ENCODE results near the gene TRMT61A. TPM values are rescaled to one million over a fixed set of nuclear protein-coding genes. Genes with fewer than 3 reads are reported as not detected.

TRMT61A gene
- total and polyA plus RNA-seq, 9 of the 15 experiments (the other 6 are each of a cell fraction or from before 2014, with no cell fraction given) = 0.10 to 24.8 (median 5.1) TPM

DNA sequence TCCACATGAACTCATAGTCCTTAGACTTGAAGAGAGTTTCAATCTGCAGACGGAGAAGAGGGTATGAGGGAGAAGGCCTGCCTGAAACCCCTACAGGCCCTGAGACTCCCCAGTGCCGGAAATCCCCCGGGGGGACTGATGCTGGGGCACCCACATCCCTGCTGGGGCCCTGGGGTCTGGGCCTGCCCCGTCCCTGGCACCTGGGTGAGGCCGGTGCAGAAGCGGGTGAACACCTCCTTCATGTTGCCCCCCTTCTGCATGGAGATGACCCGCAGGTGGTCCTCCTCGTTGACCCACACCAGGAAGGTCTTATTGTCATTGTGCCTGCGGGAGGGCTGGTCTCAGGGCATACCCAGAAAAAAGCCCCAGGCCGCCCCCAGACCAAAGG is 8.7 kb upstream of the TRMT61A start (continued):
- TF ChIP-seq, protein P1, sequence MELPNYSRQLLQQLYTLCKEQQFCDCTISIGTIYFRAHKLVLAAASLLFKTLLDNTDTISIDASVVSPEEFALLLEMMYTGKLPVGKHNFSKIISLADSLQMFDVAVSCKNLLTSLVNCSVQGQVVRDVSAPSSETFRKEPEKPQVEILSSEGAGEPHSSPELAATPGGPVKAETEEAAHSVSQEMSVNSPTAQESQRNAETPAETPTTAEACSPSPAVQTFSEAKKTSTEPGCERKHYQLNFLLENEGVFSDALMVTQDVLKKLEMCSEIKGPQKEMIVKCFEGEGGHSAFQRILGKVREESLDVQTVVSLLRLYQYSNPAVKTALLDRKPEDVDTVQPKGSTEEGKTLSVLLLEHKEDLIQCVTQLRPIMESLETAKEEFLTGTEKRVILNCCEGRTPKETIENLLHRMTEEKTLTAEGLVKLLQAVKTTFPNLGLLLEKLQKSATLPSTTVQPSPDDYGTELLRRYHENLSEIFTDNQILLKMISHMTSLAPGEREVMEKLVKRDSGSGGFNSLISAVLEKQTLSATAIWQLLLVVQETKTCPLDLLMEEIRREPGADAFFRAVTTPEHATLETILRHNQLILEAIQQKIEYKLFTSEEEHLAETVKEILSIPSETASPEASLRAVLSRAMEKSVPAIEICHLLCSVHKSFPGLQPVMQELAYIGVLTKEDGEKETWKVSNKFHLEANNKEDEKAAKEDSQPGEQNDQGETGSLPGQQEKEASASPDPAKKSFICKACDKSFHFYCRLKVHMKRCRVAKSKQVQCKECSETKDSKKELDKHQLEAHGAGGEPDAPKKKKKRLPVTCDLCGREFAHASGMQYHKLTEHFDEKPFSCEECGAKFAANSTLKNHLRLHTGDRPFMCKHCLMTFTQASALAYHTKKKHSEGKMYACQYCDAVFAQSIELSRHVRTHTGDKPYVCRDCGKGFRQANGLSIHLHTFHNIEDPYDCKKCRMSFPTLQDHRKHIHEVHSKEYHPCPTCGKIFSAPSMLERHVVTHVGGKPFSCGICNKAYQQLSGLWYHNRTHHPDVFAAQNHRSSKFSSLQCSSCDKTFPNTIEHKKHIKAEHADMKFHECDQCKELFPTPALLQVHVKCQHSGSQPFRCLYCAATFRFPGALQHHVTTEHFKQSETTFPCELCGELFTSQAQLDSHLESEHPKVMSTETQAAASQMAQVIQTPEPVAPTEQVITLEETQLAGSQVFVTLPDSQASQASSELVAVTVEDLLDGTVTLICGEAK (IDR thresholded peaks at IDR 0.05) = no peak
- TF ChIP-seq, protein P1 (CRISPR knock-in tag; IDR thresholded peaks at IDR 0.05) = no peak

Measured in K562 (cell line).